HepG2 (cell line): ENCODE results near the gene NPIPB6. TPM values are rescaled to one million over a fixed set of nuclear protein-coding genes. Genes with fewer than 3 reads are reported as not detected.
A peak's percentile ranks its signal among the peaks of the same experiment; 100 is the strongest.

Experiments used
- BCLAF1 ChIP-seq: fragments of 450-650 bp; IDR thresholded peaks from 2 replicates; pipeline ENCODE4 v1.6.1; 2017; ENCODE audit warnings: mild to moderate bottlenecking
- FOXO4 ChIP-seq: sonication (generic); formaldehyde crosslinking; conservative IDR thresholded peaks from 2 replicates; pipeline ENCODE4 v1.8.1; 2023; ENCODE audit warnings: missing genetic modification reagents
- FOXP1 ChIP-seq, 2 experiments: fragments of 450-650 bp in 1 of 2; IDR thresholded peaks; 2 replicates each; pipeline ENCODE4 v1.6.1; 2017 to 2018; ENCODE audit warnings: antibody characterized with exemption in 1 of 2
- KAT2B ChIP-seq: fragments of 150-350 bp; IDR thresholded peaks from 2 replicates; pipeline ENCODE4 v1.6.1; 2014; ENCODE audit warnings: low read depth, low read length, borderline replicate concordance
- KLF15 ChIP-seq: sonication (generic); formaldehyde crosslinking; IDR thresholded peaks from 2 replicates; pipeline ENCODE4 v1.8.1; 2023; ENCODE audit warnings: borderline replicate concordance, mild to moderate bottlenecking, inconsistent platforms, missing genetic modification reagents, mixed read lengths
- KLF9 ChIP-seq: IDR thresholded peaks from 2 replicates; pipeline ENCODE4 v1.6.1; 2016; ENCODE audit warnings: low read depth
- MTF1 ChIP-seq: sonication (generic); formaldehyde crosslinking; IDR thresholded peaks from 2 replicates; pipeline ENCODE4 v1.5.0; 2020; ENCODE audit warnings: missing genetic modification reagents
- NFYB ChIP-seq: sonication (generic); formaldehyde crosslinking; IDR thresholded peaks from 2 replicates; pipeline ENCODE4 v1.4.0; 2020; ENCODE audit warnings: missing genetic modification reagents
- ONECUT2 ChIP-seq: sonication (generic); formaldehyde crosslinking; IDR thresholded peaks from 2 replicates; pipeline ENCODE4 v1.4.0; 2020; ENCODE audit warnings: missing genetic modification reagents
- POLR2A ChIP-seq, 2 experiments: IDR thresholded peaks; 2 replicates each; pipeline ENCODE4 v1.6.1; 2011; ENCODE audit warnings: low read depth in 2 of 2, low read length in 2 of 2, mild to moderate bottlenecking in 1 of 2, moderate library complexity in 1 of 2; ENCODE audit not compliant: insufficient read depth in 1 of 2
- SATB2 ChIP-seq: sonication (generic); formaldehyde crosslinking; IDR thresholded peaks from 2 replicates; pipeline ENCODE4 v1.5.0; 2020; ENCODE audit warnings: missing genetic modification reagents
- SMARCC2 ChIP-seq: fragments of 450-650 bp; IDR thresholded peaks from 2 replicates; pipeline ENCODE4 v1.6.1; 2017; ENCODE audit warnings: antibody characterized with exemption, mild to moderate bottlenecking
- SP2 ChIP-seq: sonication (generic); formaldehyde crosslinking; IDR thresholded peaks from 2 replicates; pipeline ENCODE4 v1.5.1; 2020; ENCODE audit warnings: mild to moderate bottlenecking, missing genetic modification reagents
- YEATS2 ChIP-seq: sonication (generic); formaldehyde crosslinking; IDR thresholded peaks from 2 replicates; pipeline ENCODE4 v1.4.0; 2020; ENCODE audit warnings: missing genetic modification reagents, borderline replicate concordance
- ZBTB1 ChIP-seq: sonication (generic); formaldehyde crosslinking; IDR thresholded peaks from 2 replicates; pipeline ENCODE4 v1.4.0; 2020; ENCODE audit warnings: missing genetic modification reagents, borderline replicate concordance
- ZBTB10 ChIP-seq: sonication (generic); formaldehyde crosslinking; IDR thresholded peaks from 2 replicates; pipeline ENCODE4 v1.4.0; 2020; ENCODE audit warnings: missing genetic modification reagents, borderline replicate concordance
- ZFP37 ChIP-seq: sonication (generic); formaldehyde crosslinking; IDR thresholded peaks from 2 replicates; pipeline ENCODE4 v1.4.0; 2020; ENCODE audit warnings: missing genetic modification reagents, borderline replicate concordance
- ZNF703 ChIP-seq: sonication (generic); formaldehyde crosslinking; IDR thresholded peaks from 2 replicates; pipeline ENCODE4 v1.5.1; 2020; ENCODE audit warnings: missing genetic modification reagents, mild to moderate bottlenecking, moderate library complexity, borderline replicate concordance
- ZNF724P ChIP-seq: sonication (generic); formaldehyde crosslinking; IDR thresholded peaks from 2 replicates; pipeline ENCODE4 v1.8.0; 2022; ENCODE audit warnings: missing genetic modification reagents, borderline replicate concordance
- ZNF850 ChIP-seq: sonication (generic); formaldehyde crosslinking; conservative IDR thresholded peaks from 2 replicates; pipeline ENCODE4 v1.9.0; 2021; ENCODE audit warnings: mild to moderate bottlenecking, missing genetic modification reagents
- polyA plus RNA-seq, 8 experiments: library from polyadenylated mRNA; depleted of rRNA in 3 of 8; stranded (reverse) in 7 of 8; unstranded in 1 of 8; fragments of >200 nt; fragmentation: Illumina TruSeq in 4 of 8; extraction: Trizol in 4 of 8; gene quantifications; 2 replicates each; pipeline versions ENCODE4 v1.2.1 to v1.2.3, GENCODE V29; 2011 to 2016; ENCODE audit warnings: low read depth in 4 of 8, missing spikeins in 1 of 8, mixed read lengths in 1 of 8; ENCODE audit not compliant: insufficient read depth in 1 of 8
- total RNA-seq, 5 experiments: library from RNA; depleted of rRNA; stranded (reverse); fragments of >200 nt; fragmentation: Illumina TruSeq; extraction: Trizol; gene quantifications; 2 replicates each; pipeline ENCODE4 v1.2.3, GENCODE V29; 2016; ENCODE audit warnings: low read depth in 1 of 5

NPIPB6 gene
- total and polyA plus RNA-seq, 2 of the 13 experiments (the other 11 are each of a cell fraction or from before 2014, with no cell fraction given) = 0.25 TPM; not detected in 1

- TF ChIP-seq ZNF850 (no peak), ONECUT2 (CRISPR knock-in tag) (no peak), SP2 (CRISPR knock-in tag) (no peak), ZBTB10 (CRISPR knock-in tag) (no peak), SATB2 (CRISPR knock-in tag) (no peak), BCLAF1 (no peak), KLF15 (CRISPR knock-in tag) (no peak), ZBTB1 (CRISPR knock-in tag) (no peak), POLR2A (IDR thresholded peaks at IDR 0.05; ENCODE audit: insufficient read depth in 1 of 2, low read depth in 2 of 2, low read length in 2 of 2) (no peak), ZFP37 (no peak), NFYB (CRISPR knock-in tag) (no peak), FOXP1 (IDR thresholded peaks at IDR 0.05) (no peak), FOXP1 (CRISPR knock-in tag; IDR thresholded peaks at IDR 0.05) (peak; percentile 69), ZNF724P (CRISPR knock-in tag) (no peak), SMARCC2 (no peak), YEATS2 (CRISPR knock-in tag) (peak; percentile 30; the same call in 1 of the 2 replicates), KAT2B (no peak), FOXO4 (CRISPR knock-in tag) (no peak), MTF1 (CRISPR knock-in tag) (no peak), KLF9 (no peak), ZNF703 (CRISPR knock-in tag) (no peak)
Observed at GRCh38 chr16:28324235-28324886, 38.9 kb downstream of the NPIPB6 start (continued).
